Testis (tissue), 3 donors: ENCODE data around the gene ANKRD12. TPM values are rescaled to one million over a fixed set of nuclear protein-coding genes. Genes with fewer than 3 reads are reported as not detected.

Experiments used
- DNase-seq: peaks from one replicate; pipeline ENCODE4 v3.0.0-alpha.2; 2019
- H3K27ac ChIP-seq, 2 donors: fragments of 200-600 bp; sonication (generic); one replicate each; pipeline ENCODE4 v1.5.1; 2019
- H3K27me3 ChIP-seq: fragments of 200-600 bp; sonication (generic); one replicate; pipeline ENCODE4 v1.5.1; 2019
- H3K36me3 ChIP-seq: fragments of 200-600 bp; sonication (generic); one replicate; pipeline ENCODE4 v1.5.1; 2017; ENCODE audit warnings: low read depth; ENCODE audit errors: missing control alignments
- H3K4me1 ChIP-seq: fragments of 200-600 bp; sonication (generic); one replicate; pipeline ENCODE4 v1.5.1; 2019
- H3K4me3 ChIP-seq, 2 donors: fragments of 200-600 bp; sonication (generic); one replicate each; pipeline ENCODE4 v1.5.1; 2017 to 2019
- H3K9me3 ChIP-seq: fragments of 200-600 bp; sonication (generic); one replicate; pipeline ENCODE4 v1.5.1; 2017
- CTCF ChIP-seq, 3 experiments: fragments of 450-650 bp in 2 of 3; fragments of 200-600 bp in 1 of 3; sonication (generic) in 1 of 3; IDR thresholded peaks; one replicate each; pipeline ENCODE4 v1.5.1; 2016 to 2019; ENCODE audit warnings: antibody characterized with exemption in 3 of 3, mild to moderate bottlenecking in 2 of 3, moderate library complexity in 1 of 3
- POLR2A ChIP-seq: fragments of 450-650 bp; IDR thresholded peaks from one replicate; pipeline ENCODE4 v1.6.1; 2017; ENCODE audit warnings: antibody characterized with exemption, mild to moderate bottlenecking, moderate library complexity
- WGBS, 2 donors: methylation state at CpG; one replicate each; pipeline ENCODE4 v1.1.5; 2018; 5-methylcytosine and 5-hydroxymethylcytosine counted together
- intact Hi-C: fragments of 100-400 bp; cut with DNase I; formaldehyde crosslinking; loops from one replicate; pipeline ENCODE4 v1.15.1; 2023; ENCODE audit warnings: low total_unique reads
- polyA plus RNA-seq: library from polyadenylated mRNA; stranded (reverse); fragments of 350-450 nt; fragmentation: Illumina TruSeq; extraction: RNeasy Lipid Tissue Mini Kit (QIAGEN cat#74804); gene quantifications from one replicate; pipeline ENCODE4 v1.2.3, GENCODE V29; 2014; ENCODE audit warnings: low read depth, low replicate concordance; ENCODE audit not compliant: insufficient read depth
- total RNA-seq, 2 donors: library from RNA; depleted of rRNA; stranded (reverse); fragments of >200 nt; gene quantifications; one replicate each; pipeline ENCODE4 v1.2.3, GENCODE V29; 2016

Gene ANKRD12
- total and polyA plus RNA-seq, 3 donors from 2014 or later, result 4.5 to 59.7 (median 58.5) TPM

- DNase-seq, result no peak
- Histone ChIP-seq H3K27me3 (no peaks in the 10 kb centered on the region), H3K27ac (no peak overlapping the region), H3K4me3 (no peak overlapping the region), H3K36me3 (no peaks in the 10 kb centered on the region), H3K9me3 (no peaks in the 10 kb centered on the region), H3K4me1 (peaks cover 47% of the 10 kb centered on the region)
- TF ChIP-seq POLR2A (no peak), CTCF (IDR thresholded peaks at IDR 0.05) (no peak)
- 85 to 88% methylated on average over 1 of the region's 1 CpG for WGBS, 2 donors
- intact Hi-C loops, result no loop called here
Observed at GRCh38 chr18:9106094-9106493, 30.5 kb upstream of the ANKRD12 start.

GRCh38 chr18:9106800-9107584 is 29.6 kb upstream of the ANKRD12 start:
- no peak for DNase-seq
- 43 to 50% methylated on average over 4 of the region's 4 CpGs for WGBS, 2 donors
- intact Hi-C loops, result no loop called here
- H3K27me3 ChIP-seq, result no peaks in the 10 kb centered on the region
- TF ChIP-seq CTCF (IDR thresholded peaks at IDR 0.05) (no peak), POLR2A (no peak)
- H3K27ac ChIP-seq, result no peak overlapping the region
- peaks cover 44% of the 10 kb centered on the region for H3K4me1 ChIP-seq
- no peaks in the 10 kb centered on the region for H3K36me3 ChIP-seq
- H3K4me3 ChIP-seq, result no peak overlapping the region
- H3K9me3 ChIP-seq, result no peaks in the 10 kb centered on the region

GRCh38 chr18:9108911-9109310 is 27.7 kb upstream of the ANKRD12 start:
- no peak overlapping the region for H3K4me3 ChIP-seq
- TF ChIP-seq POLR2A (no peak), CTCF (IDR thresholded peaks at IDR 0.05) (no peak)
- peaks cover 40% of the 10 kb centered on the region for H3K4me1 ChIP-seq
- H3K9me3 ChIP-seq, result no peaks in the 10 kb centered on the region
- H3K27ac ChIP-seq, result no peak overlapping the region
- no peaks in the 10 kb centered on the region for H3K27me3 ChIP-seq
- no peaks in the 10 kb centered on the region for H3K36me3 ChIP-seq
- DNase-seq, result no peak
- intact Hi-C loops, result no loop called here
- 76 to 91% methylated on average over 2 of the region's 2 CpGs for WGBS, 2 donors

- H3K4me3 ChIP-seq, result no peak overlapping the region
- WGBS, 2 donors, result 70 to 82% methylated on average over 4 of the region's 4 CpGs
- TF ChIP-seq POLR2A (no peak), CTCF (IDR thresholded peaks at IDR 0.05) (no peak)
- peaks cover 34% of the 10 kb centered on the region for H3K4me1 ChIP-seq
- no peak overlapping the region for H3K27ac ChIP-seq
- H3K27me3 ChIP-seq, result no peaks in the 10 kb centered on the region
- intact Hi-C loops, result no loop called here
- H3K36me3 ChIP-seq, result no peaks in the 10 kb centered on the region
- DNase-seq, result no peak
- no peaks in the 10 kb centered on the region for H3K9me3 ChIP-seq
Observed at GRCh38 chr18:9109523-9109922, 27.1 kb upstream of the ANKRD12 start.
